SW 1271 (cell line): ENCODE data around the gene TCEANC.

ENCODE experiments used
- DNase-seq, 2 experiments: peaks; one replicate each; lab custom pipeline; 2025; lab: John Stamatoyannopoulos, UW

The TCEANC gene

GRCh38 chrX:13692771-13693231 lies 39.9 kb downstream of the TCEANC start:
- DNase-seq, result no peak

GRCh38 chrX:13693341-13693961 lies 40.5 kb downstream of the TCEANC start:
- no peak for DNase-seq

GRCh38 chrX:13694359-13694758 lies 41.4 kb downstream of the TCEANC start:
- DNase-seq, result no peak

GRCh38 chrX:13694983-13695382 lies 42.0 kb downstream of the TCEANC start:
- no peak for DNase-seq

GRCh38 chrX:13695601-13696115 lies 42.7 kb downstream of the TCEANC start:
- no peak for DNase-seq

GRCh38 chrX:13697455-13697854 lies 44.5 kb downstream of the TCEANC start:
- DNase-seq, result no peak

GRCh38 chrX:13697976-13698375 lies 45.0 kb downstream of the TCEANC start:
- no peak for DNase-seq

GRCh38 chrX:13698432-13698831 lies 45.5 kb downstream of the TCEANC start:
- DNase-seq, result no peak

GRCh38 chrX:13699183-13699826 lies 46.4 kb downstream of the TCEANC start:
- no peak for DNase-seq

- DNase-seq, result no peak
Observed at GRCh38 chrX:13700380-13700779, 47.4 kb downstream of the TCEANC start.

- no peak for DNase-seq
Observed at GRCh38 chrX:13702111-13702789, 49.3 kb downstream of the TCEANC start.

- DNase-seq, result no peak
Observed at GRCh38 chrX:13703135-13703534, 50.2 kb downstream of the TCEANC start.

GRCh38 chrX:13703589-13703988 lies 50.6 kb downstream of the TCEANC start:
- DNase-seq, result no peak

- no peak for DNase-seq
Observed at GRCh38 chrX:13711141-13711540, 58.2 kb downstream of the TCEANC start.
